ENCODE data around the gene IFT81. TPM values are rescaled to one million over a fixed set of nuclear protein-coding genes. Genes with fewer than 3 reads are reported as not detected.

The IFT81 gene
- total and polyA plus RNA-seq, 2 of the 13 experiments (the other 11 are each of a cell fraction or from before 2014, with no cell fraction given), result 4.2 to 13.0 TPM

- TF ChIP-seq CBFB (CRISPR knock-in tag; IDR thresholded peaks at IDR 0.05) (peak; percentile 29; the same call in 1 of the 2 replicates), ZNF878 (CRISPR knock-in tag; IDR thresholded peaks at IDR 0.05) (no peak), ZNF83 (CRISPR knock-in tag; IDR thresholded peaks at IDR 0.05; ENCODE audit: borderline replicate concordance) (no peak), HMGA1 (CRISPR knock-in tag; conservative IDR thresholded peaks at IDR 0.05) (no peak), NCOA2 (CRISPR knock-in tag; IDR thresholded peaks at IDR 0.05) (peak; percentile 69; the same call in 1 of the 2 replicates), ZSCAN31 (CRISPR knock-in tag; IDR thresholded peaks at IDR 0.05; ENCODE audit: low read depth) (peak; percentile 78; the same call in 1 of the 2 replicates), ZNF772 (CRISPR knock-in tag; IDR thresholded peaks at IDR 0.05) (peak; percentile 95), ZNF318 (CRISPR knock-in tag; IDR thresholded peaks at IDR 0.05) (no peak), BCL6 (CRISPR knock-in tag; IDR thresholded peaks at IDR 0.05) (peak; percentile 54; the same call in 1 of the 2 replicates), ZNF326 (CRISPR knock-in tag; IDR thresholded peaks at IDR 0.05; ENCODE audit: borderline replicate concordance) (no peak), ZNF547 (CRISPR knock-in tag; IDR thresholded peaks at IDR 0.05) (0 out of 2 replicates have a peak, but pooled peaks have one; percentile 48), TCF12 (IDR thresholded peaks at IDR 0.05) (no peak), TCF12 (CRISPR knock-in tag; IDR thresholded peaks at IDR 0.05) (peak; percentile 73; the same call in 1 of the 2 replicates), ZMAT3 (CRISPR knock-in tag; conservative IDR thresholded peaks at IDR 0.05) (no peak), GPN1 (CRISPR knock-in tag; IDR thresholded peaks at IDR 0.05; ENCODE audit: borderline replicate concordance) (no peak), IRF2 (CRISPR knock-in tag; IDR thresholded peaks at IDR 0.05) (no peak), AHR (CRISPR knock-in tag; IDR thresholded peaks at IDR 0.05) (no peak), ADNP (CRISPR knock-in tag; IDR thresholded peaks at IDR 0.05) (no peak), FLYWCH1 (CRISPR knock-in tag; IDR thresholded peaks at IDR 0.05) (no peak), ZNF549 (CRISPR knock-in tag; IDR thresholded peaks at IDR 0.05) (no peak), YEATS2 (CRISPR knock-in tag; IDR thresholded peaks at IDR 0.05; ENCODE audit: borderline replicate concordance) (peak; percentile 58; the same call in 1 of the 2 replicates), RARG (CRISPR knock-in tag; IDR thresholded peaks at IDR 0.05; ENCODE audit: low read depth) (no peak), KDM1A (CRISPR knock-in tag; IDR thresholded peaks at IDR 0.05) (no peak; the same call in 1 of the 2 replicates), PLSCR1 (CRISPR knock-in tag; IDR thresholded peaks at IDR 0.05; ENCODE audit: borderline replicate concordance) (no peak)
These were observed 123.4 kb downstream of the IFT81 start (continued) for GRCh38 chr12:110247340-110248095.

All from HepG2 (cell line).